ENCODE measurements around the gene KRT14. TPM values are rescaled to one million over a fixed set of nuclear protein-coding genes. Genes with fewer than 3 reads are reported as not detected.

Gene KRT14
- total RNA-seq, 1 experiment from 2014 or later: not detected

- no peak overlapping the region for H2AK5ac ChIP-seq (ENCODE audit: insufficient read length, low read length)
- no peaks in the 10 kb centered on the region for H3K27me3 ChIP-seq (ENCODE audit: insufficient read depth, low read length)
- H3K36me3 Mint-ChIP-seq (ENCODE audit: insufficient read depth in 1 of 3, low read depth in 3 of 3): no peaks in the 10 kb centered on the region; a peak in 1 of 7 replicates
- no peak overlapping the region for H2BK5ac ChIP-seq (ENCODE audit: insufficient read length, low read length)
- no peaks in the 10 kb centered on the region for H3K23me2 ChIP-seq (ENCODE audit: insufficient read length, low read depth, low read length, poor library complexity, severe bottlenecking)
- H2BK120ac ChIP-seq (ENCODE audit: low read depth, low read length, poor library complexity, severe bottlenecking): no peak overlapping the region
- no peaks in the 10 kb centered on the region for H3K79me2 ChIP-seq (ENCODE audit: insufficient read depth, low read length)
- H3K4me1 ChIP-seq (ENCODE audit: insufficient read depth, low read length): no peaks in the 10 kb centered on the region
- DNase-seq: no peak
- no peaks in the 10 kb centered on the region for H3K79me1 ChIP-seq (ENCODE audit: insufficient read depth, low read depth, low read length, poor library complexity, severe bottlenecking)
- no peak overlapping the region for H2AFZ ChIP-seq (ENCODE audit: low read length)
- no peak overlapping the region for H3K4me2 ChIP-seq (ENCODE audit: insufficient read depth, insufficient read length, low read length)
- H3K27me3 Mint-ChIP-seq (ENCODE audit: low read depth): peaks cover 60% of the 10 kb centered on the region
- no CpG with 5 or more reads among the region's 6 CpGs for WGBS (ENCODE audit: extremely low coverage, insufficient read length, low lambda C conversion rate)
- no peak overlapping the region for H3K4me3 Mint-ChIP-seq
- no peaks in the 10 kb centered on the region; a peak in 1 of 5 replicates for H3K9me3 Mint-ChIP-seq
- H3K4ac ChIP-seq (ENCODE audit: low read depth, low read length): no peak overlapping the region
- TF ChIP-seq CTCF (conservative IDR thresholded peaks at IDR 0.05): no peak
- no peak overlapping the region for H4K91ac ChIP-seq (ENCODE audit: insufficient read length, low read depth, low read length)
- no peak overlapping the region for H4K5ac ChIP-seq (ENCODE audit: insufficient read length, low read depth, low read length)
- H3K27ac ChIP-seq (ENCODE audit: insufficient read length, low read depth, low read length): no peak overlapping the region
- no peak overlapping the region; a peak in 1 of 7 replicates for H3K27ac Mint-ChIP-seq
- no peak overlapping the region for H3K23ac ChIP-seq (ENCODE audit: insufficient read length, low read depth, low read length)
- H2BK12ac ChIP-seq (ENCODE audit: insufficient read length, low read depth, low read length): no peak overlapping the region
- no peak overlapping the region for H3K9ac ChIP-seq (ENCODE audit: extremely low read depth, insufficient read length, low read length)
- H3K14ac ChIP-seq (ENCODE audit: insufficient read depth, low read length): no peak overlapping the region
- H4K20me1 ChIP-seq (ENCODE audit: control insufficient read depth, insufficient read depth, insufficient read length): no peaks in the 10 kb centered on the region
- no peak overlapping the region for H3K56ac ChIP-seq (ENCODE audit: insufficient read length, low read depth, low read length)
- no peak overlapping the region for H2BK20ac ChIP-seq (ENCODE audit: low read depth, low read length, poor library complexity, severe bottlenecking)
- no peak overlapping the region for H3K18ac ChIP-seq (ENCODE audit: insufficient read length, low read depth, low read length)
- no peak overlapping the region for H4K8ac ChIP-seq (replicated peaks; ENCODE audit: insufficient read length, low read depth, low read length)
- H3K4me1 Mint-ChIP-seq: peaks cover 6 to 8% of the 10 kb centered on the region in 2 experiments; a peak in 3 of 4 replicates
- H3T11ph ChIP-seq (ENCODE audit: low read length): no peak overlapping the region
- no peaks in the 10 kb centered on the region for H3K9me3 ChIP-seq (ENCODE audit: control insufficient read depth, low read depth, low read length)
- H2BK15ac ChIP-seq (ENCODE audit: low read depth, low read length): no peak overlapping the region
Measured at GRCh38 chr17:41567317-41567716, 19.4 kb downstream of the KRT14 start.

All from H9 (cell line).